Measurements from ENCODE around the gene PDGFC. TPM values are rescaled to one million over a fixed set of nuclear protein-coding genes. Genes with fewer than 3 reads are reported as not detected.

The PDGFC gene
- polyA plus RNA-seq, 1 donor from 2014 or later: 3.8 TPM

- no peak overlapping the region for H3K4me3 ChIP-seq (ENCODE audit: low read length)
- no peaks in the 10 kb centered on the region for H4K20me1 ChIP-seq (ENCODE audit: insufficient read depth)
- H3K9me2 ChIP-seq (ENCODE audit: insufficient read depth, low read length): no peaks in the 10 kb centered on the region
- H3K36me3 ChIP-seq (ENCODE audit: insufficient read depth, low read length): no peaks in the 10 kb centered on the region
- no peaks in the 10 kb centered on the region for H3K79me2 ChIP-seq (replicated peaks; ENCODE audit: insufficient read depth, low read length)
- H3K27ac ChIP-seq (ENCODE audit: low read length): no peak overlapping the region
- TF ChIP-seq TAF1 (IDR thresholded peaks at IDR 0.05; ENCODE audit: low read depth): no peak
- TF ChIP-seq MXI1 (conservative IDR thresholded peaks at IDR 0.05; ENCODE audit: poor library complexity, severe bottlenecking): no peak
- no peak for TF ChIP-seq CTCF (IDR thresholded peaks at IDR 0.05; ENCODE audit: poor library complexity, severe bottlenecking)
- TF ChIP-seq EZH2 (IDR thresholded peaks at IDR 0.05; ENCODE audit: borderline replicate concordance, insufficient read depth, low read length, poor library complexity, severe bottlenecking): no peak
- no peak for TF ChIP-seq REST (IDR thresholded peaks at IDR 0.05; ENCODE audit: borderline replicate concordance)
- no peak for TF ChIP-seq POLR2AphosphoS5 (IDR thresholded peaks at IDR 0.05)
- TF ChIP-seq EP300 (conservative IDR thresholded peaks at IDR 0.05; ENCODE audit: poor library complexity, severe bottlenecking): no peak
- no peaks in the 10 kb centered on the region for H3K27me3 ChIP-seq (ENCODE audit: insufficient read depth, low read depth, low read length)
- no peaks in the 10 kb centered on the region for H3F3A ChIP-seq (ENCODE audit: insufficient read depth, low read length, poor library complexity, severe bottlenecking)
- H2AFZ ChIP-seq (ENCODE audit: low read depth, low read length): no peak overlapping the region
- H3K4me2 ChIP-seq (ENCODE audit: low read length): no peak overlapping the region
- H3K9me3 ChIP-seq (ENCODE audit: low read length): no peaks in the 10 kb centered on the region
- H3K9ac ChIP-seq (ENCODE audit: low read length): no peak overlapping the region
Observed at GRCh38 chr4:156976147-156976546, 4.5 kb upstream of the PDGFC start.

- Histone ChIP-seq H3F3A (ENCODE audit: insufficient read depth, low read length, poor library complexity, severe bottlenecking) (no peaks in the 10 kb centered on the region), H2AFZ (ENCODE audit: low read depth, low read length) (no peak overlapping the region), H3K27me3 (ENCODE audit: insufficient read depth, low read depth, low read length) (no peaks in the 10 kb centered on the region), H3K9me2 (ENCODE audit: insufficient read depth, low read length) (no peaks in the 10 kb centered on the region), H3K4me2 (ENCODE audit: low read length) (no peak overlapping the region), H3K9me3 (ENCODE audit: low read length) (no peaks in the 10 kb centered on the region), H3K9ac (ENCODE audit: low read length) (no peak overlapping the region), H3K4me3 (ENCODE audit: low read length) (no peak overlapping the region), H3K79me2 (replicated peaks; ENCODE audit: insufficient read depth, low read length) (no peaks in the 10 kb centered on the region), H4K20me1 (ENCODE audit: insufficient read depth) (no peaks in the 10 kb centered on the region), H3K36me3 (ENCODE audit: insufficient read depth, low read length) (no peaks in the 10 kb centered on the region), H3K27ac (ENCODE audit: low read length) (no peak overlapping the region)
- TF ChIP-seq MXI1 (conservative IDR thresholded peaks at IDR 0.05; ENCODE audit: poor library complexity, severe bottlenecking): no peak
- TF ChIP-seq POLR2AphosphoS5 (IDR thresholded peaks at IDR 0.05): no peak
- TF ChIP-seq REST (IDR thresholded peaks at IDR 0.05; ENCODE audit: borderline replicate concordance): no peak
- TF ChIP-seq EP300 (conservative IDR thresholded peaks at IDR 0.05; ENCODE audit: poor library complexity, severe bottlenecking): no peak
- TF ChIP-seq EZH2 (IDR thresholded peaks at IDR 0.05; ENCODE audit: borderline replicate concordance, insufficient read depth, low read length, poor library complexity, severe bottlenecking): no peak
- no peak for TF ChIP-seq TAF1 (IDR thresholded peaks at IDR 0.05; ENCODE audit: low read depth)
- no peak for TF ChIP-seq SMC3 (conservative IDR thresholded peaks at IDR 0.05; ENCODE audit: poor library complexity)
- no peak for TF ChIP-seq RAD21 (conservative IDR thresholded peaks at IDR 0.05)
- TF ChIP-seq CTCF (IDR thresholded peaks at IDR 0.05; ENCODE audit: poor library complexity, severe bottlenecking): no peak
Observed at GRCh38 chr4:156975686-156976085, 4.1 kb upstream of the PDGFC start.
